ENCODE results near the gene CDC25C.

DNA sequence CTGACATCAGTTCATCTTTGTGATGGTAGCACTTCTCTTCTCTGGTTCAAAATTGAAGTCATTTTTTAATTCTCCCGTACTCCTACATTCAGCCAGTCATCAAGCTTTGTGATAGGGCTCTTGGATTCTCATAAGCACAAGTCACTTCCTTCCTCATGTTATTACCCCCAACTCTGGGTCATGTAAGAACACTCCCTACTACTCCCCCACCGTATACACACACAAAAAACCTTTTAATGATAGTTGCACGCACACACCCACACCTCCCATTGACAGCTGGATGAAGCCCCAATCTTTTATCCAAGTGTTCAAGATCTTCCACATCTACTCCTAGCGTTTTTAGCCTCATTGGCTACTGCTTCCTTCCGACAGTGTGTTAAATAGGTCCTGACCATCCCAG is 37.7 kb upstream of the CDC25C start:
- TF ChIP-seq, protein P1, sequence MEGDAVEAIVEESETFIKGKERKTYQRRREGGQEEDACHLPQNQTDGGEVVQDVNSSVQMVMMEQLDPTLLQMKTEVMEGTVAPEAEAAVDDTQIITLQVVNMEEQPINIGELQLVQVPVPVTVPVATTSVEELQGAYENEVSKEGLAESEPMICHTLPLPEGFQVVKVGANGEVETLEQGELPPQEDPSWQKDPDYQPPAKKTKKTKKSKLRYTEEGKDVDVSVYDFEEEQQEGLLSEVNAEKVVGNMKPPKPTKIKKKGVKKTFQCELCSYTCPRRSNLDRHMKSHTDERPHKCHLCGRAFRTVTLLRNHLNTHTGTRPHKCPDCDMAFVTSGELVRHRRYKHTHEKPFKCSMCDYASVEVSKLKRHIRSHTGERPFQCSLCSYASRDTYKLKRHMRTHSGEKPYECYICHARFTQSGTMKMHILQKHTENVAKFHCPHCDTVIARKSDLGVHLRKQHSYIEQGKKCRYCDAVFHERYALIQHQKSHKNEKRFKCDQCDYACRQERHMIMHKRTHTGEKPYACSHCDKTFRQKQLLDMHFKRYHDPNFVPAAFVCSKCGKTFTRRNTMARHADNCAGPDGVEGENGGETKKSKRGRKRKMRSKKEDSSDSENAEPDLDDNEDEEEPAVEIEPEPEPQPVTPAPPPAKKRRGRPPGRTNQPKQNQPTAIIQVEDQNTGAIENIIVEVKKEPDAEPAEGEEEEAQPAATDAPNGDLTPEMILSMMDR (IDR thresholded peaks at IDR 0.05): no peak
- no peak for TF ChIP-seq POLR2AphosphoS5 (IDR thresholded peaks at IDR 0.05)
